Measurements from ENCODE around the gene IKZF3.

DNA sequence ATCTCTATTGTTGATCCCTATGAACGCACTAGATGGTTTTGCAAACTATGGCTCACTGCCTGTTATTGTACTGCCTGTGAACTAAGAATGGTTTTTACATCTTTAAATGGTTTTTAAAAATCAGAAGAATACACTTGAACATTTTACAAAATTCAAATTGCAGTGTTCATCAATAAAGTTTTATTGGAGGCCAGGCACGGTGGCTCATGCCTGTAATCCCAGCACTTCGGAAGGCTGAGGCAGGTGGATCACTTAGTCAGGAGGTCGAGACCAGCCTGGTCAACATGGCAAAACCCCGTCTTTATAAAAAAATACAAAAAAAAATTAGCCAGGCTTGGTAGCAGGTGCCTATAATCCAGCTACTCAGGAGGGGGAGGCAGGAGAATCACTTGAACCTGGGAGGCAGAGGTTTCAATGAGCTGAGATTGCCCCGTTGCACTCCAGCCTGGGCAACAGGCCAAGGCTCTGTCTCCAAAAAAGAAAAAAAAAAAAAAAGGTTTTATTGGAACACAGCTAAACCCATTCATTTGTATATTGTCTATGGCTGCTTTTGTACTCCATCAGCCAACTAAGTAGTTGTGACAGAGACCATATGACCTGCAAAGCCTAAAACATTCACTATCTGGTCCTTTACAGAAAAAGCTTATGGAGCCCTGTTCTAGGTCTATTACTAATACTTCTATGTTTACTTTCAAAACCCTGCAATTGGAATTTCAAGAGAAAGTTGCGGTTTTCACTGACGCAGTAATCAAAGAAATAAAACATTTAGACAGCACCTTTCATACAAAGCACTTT, 18.9 kb downstream of the IKZF3 start:
- TF ChIP-seq, protein P1, sequence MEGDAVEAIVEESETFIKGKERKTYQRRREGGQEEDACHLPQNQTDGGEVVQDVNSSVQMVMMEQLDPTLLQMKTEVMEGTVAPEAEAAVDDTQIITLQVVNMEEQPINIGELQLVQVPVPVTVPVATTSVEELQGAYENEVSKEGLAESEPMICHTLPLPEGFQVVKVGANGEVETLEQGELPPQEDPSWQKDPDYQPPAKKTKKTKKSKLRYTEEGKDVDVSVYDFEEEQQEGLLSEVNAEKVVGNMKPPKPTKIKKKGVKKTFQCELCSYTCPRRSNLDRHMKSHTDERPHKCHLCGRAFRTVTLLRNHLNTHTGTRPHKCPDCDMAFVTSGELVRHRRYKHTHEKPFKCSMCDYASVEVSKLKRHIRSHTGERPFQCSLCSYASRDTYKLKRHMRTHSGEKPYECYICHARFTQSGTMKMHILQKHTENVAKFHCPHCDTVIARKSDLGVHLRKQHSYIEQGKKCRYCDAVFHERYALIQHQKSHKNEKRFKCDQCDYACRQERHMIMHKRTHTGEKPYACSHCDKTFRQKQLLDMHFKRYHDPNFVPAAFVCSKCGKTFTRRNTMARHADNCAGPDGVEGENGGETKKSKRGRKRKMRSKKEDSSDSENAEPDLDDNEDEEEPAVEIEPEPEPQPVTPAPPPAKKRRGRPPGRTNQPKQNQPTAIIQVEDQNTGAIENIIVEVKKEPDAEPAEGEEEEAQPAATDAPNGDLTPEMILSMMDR (IDR thresholded peaks at IDR 0.05) = no peak
- TF ChIP-seq TCF12 (IDR thresholded peaks at IDR 0.05) (no peak), RCOR1 (IDR thresholded peaks at IDR 0.05; ENCODE audit: low read length) (no peak), GABPA (IDR thresholded peaks at IDR 0.05; ENCODE audit: low read depth) (no peak), RAD21 (IDR thresholded peaks at IDR 0.05; ENCODE audit: low read length) (no peak), TAF1 (IDR thresholded peaks at IDR 0.05; ENCODE audit: borderline replicate concordance, low read depth, low read length) (no peak)

Data from SK-N-SH (cell line).